Right ventricle myocardium inferior (tissue), 1 donor: ENCODE data around the gene SEC16B. TPM values are rescaled to one million over a fixed set of nuclear protein-coding genes. Genes with fewer than 3 reads are reported as not detected.

ENCODE experiments used
- ATAC-seq: fragments of 200-7000 bp; cut with Tn5 transposase; one replicate; pipeline ENCODE4 v1.9.1; 2020; ENCODE audit warnings: mild to moderate bottlenecking, moderate library complexity
- DNase-seq: peaks from one replicate; pipeline ENCODE4 v3.0.0; 2021; ENCODE audit errors: missing footprints
- intact Hi-C: fragments of 100-400 bp; cut with DNase I; formaldehyde crosslinking; loops from one replicate; pipeline ENCODE4 v1.11.0; 2022
- total RNA-seq: library from RNA; stranded (reverse); fragmentation: NEBNext Ultra II Directional; extraction: Animal tissue kit (Norgen Biotek cat#: 25700); gene quantifications from one replicate; pipeline ENCODE4 v1.2.1, GENCODE V29; 2021
- donor health status: DM: no; HTN: yes; CAD: no; lungs with severe emphysema.

Gene SEC16B
- total RNA-seq, 1 donor from 2014 or later, result 1.5 TPM

DNA sequence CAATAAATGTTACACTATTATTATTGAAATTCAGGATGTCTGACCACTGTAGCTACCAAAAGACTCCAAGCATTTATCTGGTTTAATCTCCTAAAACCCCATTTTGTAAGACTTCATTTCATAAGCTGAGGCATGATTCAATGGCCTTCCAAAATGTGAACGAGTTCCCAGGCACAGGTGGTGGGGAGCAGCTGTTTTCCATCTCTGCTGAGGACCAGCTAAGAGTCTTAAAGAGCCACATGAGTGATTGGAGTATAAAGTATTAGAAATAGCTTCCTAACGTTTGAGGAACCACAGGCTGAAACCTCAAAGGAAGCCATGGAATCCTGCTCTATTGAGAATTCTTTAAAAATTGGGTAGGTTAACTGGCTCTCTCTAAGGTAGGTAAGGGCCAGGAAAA is 44.9 kb downstream of the SEC16B start:
- intact Hi-C loops, result loop anchor here (10.0 kb wide), 1 partner anchor 70 kb away; no protein-coding TSS in a partner anchor
- ATAC-seq (no peak), DNase-seq (no peak)

DNA sequence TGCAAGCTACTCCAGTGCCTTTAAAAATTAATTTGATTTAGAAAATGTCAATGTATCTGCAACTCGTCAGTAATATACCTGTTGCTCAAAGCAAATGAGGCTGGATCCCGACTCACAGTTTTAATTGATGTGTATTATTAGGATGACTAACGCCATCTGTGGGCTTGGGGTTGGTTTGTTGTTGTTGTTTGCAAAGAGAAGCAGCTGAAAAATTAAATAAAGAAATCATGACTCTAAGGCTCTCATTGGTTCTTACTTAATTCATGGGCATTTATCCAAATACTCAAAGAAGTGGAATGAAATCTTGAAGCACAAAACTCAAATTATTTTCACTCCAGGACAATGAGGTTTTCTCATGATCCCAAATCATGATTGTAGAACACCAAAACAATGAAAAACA is 46.4 kb downstream of the SEC16B start:
- ATAC-seq (no peak), DNase-seq (no peak)
- intact Hi-C loops, result loop anchor here (10.0 kb wide), 1 partner anchor 69 kb away; no protein-coding TSS in a partner anchor

DNA sequence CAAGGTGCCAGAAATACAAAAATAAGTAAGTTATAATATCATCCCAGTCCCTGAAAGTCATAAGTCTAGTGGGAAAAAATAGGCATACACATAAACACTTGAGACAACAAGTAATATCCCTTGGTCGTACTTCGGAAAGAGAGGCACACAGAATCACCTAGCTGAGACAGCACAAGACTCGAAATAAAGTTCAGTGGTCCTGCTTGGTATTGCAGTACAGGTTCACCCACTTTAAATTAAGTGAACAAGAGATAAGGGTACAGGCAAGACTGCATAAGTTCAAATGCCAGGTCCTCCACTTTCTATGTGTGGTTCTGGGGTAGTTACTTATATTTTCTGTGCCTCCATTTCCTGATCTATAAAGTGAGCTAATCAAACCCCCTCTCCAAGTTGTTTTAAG is 47.6 kb downstream of the SEC16B start:
- no peak for ATAC-seq
- DNase-seq, result no peak
- intact Hi-C loops, result loop anchor here (10.0 kb wide), 1 partner anchor 67 kb away; no protein-coding TSS in a partner anchor

DNA sequence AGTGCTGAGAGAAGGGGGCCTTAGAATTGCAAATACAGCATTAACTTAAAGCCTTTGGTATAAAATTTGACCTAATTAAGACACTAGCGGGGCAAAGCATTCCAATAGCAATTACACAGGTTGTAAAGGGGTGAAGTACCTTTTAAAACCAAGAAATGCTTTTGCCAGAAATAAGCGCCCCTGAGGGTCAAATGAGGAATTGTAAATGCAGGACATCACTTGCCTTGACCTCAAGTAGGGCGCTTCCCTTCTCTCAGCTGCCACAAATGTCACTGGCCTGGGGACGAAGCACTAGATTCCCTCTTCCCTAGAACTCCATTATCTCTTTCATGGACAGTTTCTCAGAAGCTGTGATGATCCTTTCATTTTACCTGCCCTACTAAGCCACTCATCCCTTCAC is 48.3 kb downstream of the SEC16B start:
- intact Hi-C loops, result loop anchor here (10.0 kb wide), 1 partner anchor 67 kb away; no protein-coding TSS in a partner anchor
- ATAC-seq, result no peak
- DNase-seq, result no peak

DNA sequence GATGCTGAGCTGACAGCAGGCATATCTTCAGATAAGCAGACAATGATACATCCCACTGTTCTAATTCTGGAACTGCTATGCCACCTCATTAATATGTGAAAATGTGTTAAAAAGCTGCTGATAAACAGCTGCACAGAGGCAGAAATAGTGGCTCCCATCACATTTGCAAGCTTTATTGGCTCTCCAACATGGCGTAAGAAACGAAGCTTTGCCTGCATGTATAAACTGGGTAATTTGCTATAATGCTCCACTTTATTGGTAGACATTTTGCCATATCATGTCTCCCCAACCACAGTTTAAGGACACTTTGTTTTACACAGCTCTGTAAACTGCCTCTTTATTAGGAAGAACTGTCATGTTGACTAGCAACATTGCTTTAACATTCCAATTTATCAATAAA is 49.8 kb downstream of the SEC16B start:
- ATAC-seq (no peak), DNase-seq (no peak)
- intact Hi-C loops, result loop anchor here (10.0 kb wide), 1 partner anchor 65 kb away; no protein-coding TSS in a partner anchor

DNA sequence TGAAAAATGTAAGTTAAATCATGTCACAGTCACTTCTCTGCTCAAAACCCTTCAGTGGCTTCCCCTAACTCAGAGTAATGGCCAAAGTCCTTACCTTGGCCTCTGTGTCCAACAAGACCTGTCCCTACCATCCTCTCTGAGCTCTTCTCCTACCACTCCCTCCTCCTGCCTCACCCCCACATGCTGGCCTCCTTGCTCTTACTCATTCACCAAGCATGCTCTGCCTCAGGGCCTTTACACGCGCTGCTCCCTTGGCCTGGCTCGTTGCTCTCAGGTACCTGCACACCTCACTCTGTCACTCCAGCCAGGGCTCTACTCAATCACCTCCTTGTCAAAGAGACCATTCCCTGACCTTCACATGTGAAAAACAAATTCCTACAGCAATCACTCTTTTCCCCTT is 54.2 kb downstream of the SEC16B start:
- intact Hi-C loops, result no loop called here
- ATAC-seq, result no peak

DNA sequence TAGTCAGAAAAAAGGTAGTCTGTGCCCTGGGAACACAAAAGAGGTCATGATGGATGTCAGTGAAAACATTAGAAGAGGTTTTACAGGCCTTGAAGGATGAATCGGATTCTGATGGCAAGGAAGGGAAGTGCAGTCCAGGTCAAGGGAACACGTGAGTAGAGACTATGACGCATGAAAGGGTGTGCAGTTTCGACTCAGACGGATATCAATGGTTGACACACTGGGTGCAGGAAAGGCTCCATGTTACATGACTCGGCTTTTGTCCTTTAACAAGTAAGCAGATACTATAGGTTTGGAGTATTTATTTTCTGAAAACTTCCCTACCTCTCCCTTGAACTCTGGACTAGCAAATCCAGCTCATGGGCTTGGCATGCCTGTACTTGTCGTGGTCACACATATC is 55.3 kb downstream of the SEC16B start:
- DNase-seq, result no peak
- ATAC-seq, result no peak
- intact Hi-C loops, result no loop called here

More for the DNA sequence above, 54.2 kb downstream of the SEC16B start:
- no peak for DNase-seq

DNA sequence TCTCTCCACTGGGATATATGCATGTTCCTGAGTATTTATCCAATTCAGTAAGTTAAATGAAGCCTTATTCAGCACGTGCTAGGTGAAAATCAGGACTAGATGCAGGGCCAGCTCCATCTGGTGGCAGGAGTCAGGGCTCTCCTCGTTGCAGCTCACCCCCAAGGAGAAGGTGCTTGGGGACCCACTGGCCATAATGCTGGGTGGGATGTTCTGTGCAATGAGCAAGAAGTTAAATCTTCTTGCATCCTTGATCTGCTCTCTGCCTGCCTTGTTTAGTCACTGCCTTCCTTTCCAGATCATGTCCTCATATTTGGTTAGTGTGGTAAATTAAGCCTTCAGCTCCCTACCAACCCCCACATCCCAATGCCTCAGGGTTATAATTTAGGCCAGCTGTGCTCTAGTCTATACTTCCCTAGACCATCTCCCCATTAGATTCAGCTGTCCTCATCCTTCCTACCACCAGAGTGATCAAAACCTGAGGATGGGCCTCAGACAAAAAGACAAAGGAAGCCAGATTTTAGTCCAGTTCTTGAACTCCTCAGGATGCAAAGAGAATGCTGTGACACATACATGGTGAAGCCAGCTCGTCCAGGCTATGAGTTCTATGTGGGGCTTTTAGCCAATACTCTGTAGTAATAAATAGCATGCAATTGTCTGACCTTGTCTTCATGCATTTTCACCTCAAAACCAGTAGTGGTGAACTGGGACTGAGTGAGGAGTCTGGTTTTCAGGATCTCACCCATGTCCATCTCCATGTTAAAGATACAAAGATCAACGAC is 55.9 kb downstream of the SEC16B start:
- intact Hi-C loops, result no loop called here

DNA sequence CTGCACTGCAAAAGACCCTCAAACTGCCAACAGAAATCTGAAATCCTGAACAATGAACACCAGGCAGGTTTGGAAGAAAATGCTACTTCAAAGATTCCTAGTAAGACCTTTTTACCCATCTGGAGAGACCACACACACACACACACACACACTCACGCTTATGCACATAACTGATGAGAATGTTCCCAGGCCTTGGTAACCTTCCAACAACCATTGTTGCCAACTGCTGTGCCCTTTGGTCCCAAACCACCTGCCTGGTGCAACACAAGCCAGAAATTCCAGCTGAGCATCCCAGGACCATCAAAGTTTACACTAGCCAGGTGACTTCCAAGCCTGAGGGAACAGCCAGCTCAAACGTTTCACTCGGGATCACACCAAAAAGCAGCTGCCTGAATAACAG is 56.9 kb downstream of the SEC16B start:
- DNase-seq, result no peak
- no peak for ATAC-seq
- intact Hi-C loops, result no loop called here

More for the DNA sequence above, 55.9 kb downstream of the SEC16B start:
- ATAC-seq, result no peak
- DNase-seq, result no peak

DNA sequence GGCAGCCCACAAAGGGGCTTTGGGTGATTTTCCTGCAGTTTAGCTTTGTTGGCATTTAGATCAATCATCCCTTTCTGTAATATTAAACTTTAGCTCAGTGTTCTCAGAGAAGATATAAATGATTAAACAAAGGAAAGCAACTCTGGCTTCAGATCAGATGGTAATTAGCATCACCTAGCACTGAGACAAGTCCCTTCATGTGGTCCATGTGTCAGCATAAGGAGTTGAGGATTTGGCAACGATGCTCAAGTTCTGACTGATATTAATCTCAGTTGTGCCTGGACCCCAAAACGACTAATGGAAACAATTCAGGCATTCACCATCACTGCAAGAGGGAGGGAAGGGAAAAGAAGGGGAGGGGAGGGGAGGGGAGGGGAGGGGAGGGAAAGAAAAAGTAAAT is 60.4 kb downstream of the SEC16B start:
- ATAC-seq (no peak), DNase-seq (no peak)
- intact Hi-C loops, result no loop called here

DNA sequence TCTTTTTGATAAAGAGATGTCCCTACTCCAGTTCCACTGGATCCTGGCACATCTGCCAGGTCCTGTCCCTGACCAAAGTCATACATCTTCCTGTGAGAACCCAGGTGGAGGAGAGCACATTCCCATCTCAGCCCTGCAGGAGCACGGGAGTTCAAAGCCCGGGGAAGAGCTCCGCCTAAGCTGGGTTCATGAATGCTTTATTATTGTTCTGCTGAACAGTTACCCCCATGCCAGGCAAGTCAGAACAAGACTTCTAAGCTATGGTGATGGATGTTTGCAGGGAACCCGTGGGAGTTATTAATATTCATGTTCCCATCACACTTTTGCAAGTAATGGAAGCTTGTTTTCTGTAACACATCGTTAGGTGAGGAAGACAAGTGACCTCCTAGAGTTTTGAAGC is 62.9 kb downstream of the SEC16B start:
- intact Hi-C loops, result no loop called here
- ATAC-seq (no peak), DNase-seq (no peak)

DNA sequence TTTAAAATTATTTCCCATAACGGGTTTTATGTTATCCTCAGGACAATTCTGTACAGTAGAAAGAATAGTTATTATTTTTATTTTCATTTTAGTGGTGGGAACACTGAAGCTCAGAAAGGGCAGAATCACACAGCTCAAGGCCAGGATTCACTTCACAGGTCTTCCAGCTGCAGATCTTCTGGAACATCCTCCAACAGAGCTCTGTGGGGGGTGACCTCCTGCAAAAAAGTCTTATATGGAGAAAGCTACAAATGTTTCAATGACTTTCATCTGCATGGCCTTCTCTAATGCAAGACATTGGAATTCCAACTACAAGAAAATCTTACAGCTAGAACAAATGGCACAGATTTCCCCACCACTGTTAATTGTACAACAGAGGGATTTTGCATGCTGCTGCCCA is 64.2 kb downstream of the SEC16B start:
- intact Hi-C loops, result no loop called here
- DNase-seq (no peak), ATAC-seq (no peak)

DNA sequence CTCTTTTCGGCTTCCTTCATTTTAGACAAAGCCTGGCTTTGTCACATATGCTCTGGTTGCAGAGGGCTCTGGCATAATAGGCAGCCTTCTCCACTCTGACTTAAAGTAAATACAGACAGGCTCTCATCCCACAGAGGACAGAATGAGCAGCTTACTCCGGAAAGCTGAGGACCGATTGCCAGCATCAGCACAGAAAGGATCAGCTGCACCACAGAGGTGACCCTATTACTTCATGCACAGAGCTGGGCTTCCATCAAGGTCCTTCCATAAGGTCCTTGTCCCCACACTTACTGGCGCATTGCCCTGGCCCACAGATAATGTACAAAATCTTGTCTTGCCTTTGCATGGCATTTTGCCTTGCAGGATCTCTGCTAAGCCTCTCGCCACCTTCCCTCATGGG is 67.6 kb downstream of the SEC16B start:
- ATAC-seq (no peak), DNase-seq (no peak)
- intact Hi-C loops, result no loop called here

DNA sequence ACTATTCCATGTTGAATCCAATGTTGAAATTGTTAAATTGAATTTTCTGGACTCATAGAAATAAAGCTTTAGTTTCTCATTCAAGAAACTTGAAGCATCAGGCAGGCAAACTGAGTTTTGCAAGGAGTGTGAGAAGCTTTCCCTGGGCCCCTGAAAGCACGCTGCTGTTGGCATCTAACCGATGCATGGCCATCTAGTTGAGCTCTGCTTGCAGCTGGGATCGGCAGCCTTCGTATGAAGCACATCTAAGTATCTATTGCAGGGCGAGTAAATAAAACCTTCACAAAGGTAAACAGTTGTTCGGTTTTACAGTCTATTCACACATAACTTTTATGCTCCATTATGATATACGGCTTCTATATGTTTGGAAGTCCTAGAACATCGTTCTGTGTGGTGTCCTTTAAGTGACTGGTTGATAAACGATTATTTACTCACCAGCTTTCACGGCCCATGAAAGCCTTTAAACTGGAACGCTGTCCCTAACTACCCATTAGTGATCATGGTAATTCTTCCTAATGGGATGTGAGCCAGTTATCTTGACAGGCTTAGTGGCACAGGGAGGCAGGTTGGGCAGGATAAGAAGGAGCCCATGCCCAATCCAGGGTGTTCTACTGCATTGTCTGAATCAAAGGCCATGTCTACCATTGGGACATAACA is 71.7 kb downstream of the SEC16B start:
- intact Hi-C loops, result no loop called here
- DNase-seq, result no peak
- no peak for ATAC-seq

DNA sequence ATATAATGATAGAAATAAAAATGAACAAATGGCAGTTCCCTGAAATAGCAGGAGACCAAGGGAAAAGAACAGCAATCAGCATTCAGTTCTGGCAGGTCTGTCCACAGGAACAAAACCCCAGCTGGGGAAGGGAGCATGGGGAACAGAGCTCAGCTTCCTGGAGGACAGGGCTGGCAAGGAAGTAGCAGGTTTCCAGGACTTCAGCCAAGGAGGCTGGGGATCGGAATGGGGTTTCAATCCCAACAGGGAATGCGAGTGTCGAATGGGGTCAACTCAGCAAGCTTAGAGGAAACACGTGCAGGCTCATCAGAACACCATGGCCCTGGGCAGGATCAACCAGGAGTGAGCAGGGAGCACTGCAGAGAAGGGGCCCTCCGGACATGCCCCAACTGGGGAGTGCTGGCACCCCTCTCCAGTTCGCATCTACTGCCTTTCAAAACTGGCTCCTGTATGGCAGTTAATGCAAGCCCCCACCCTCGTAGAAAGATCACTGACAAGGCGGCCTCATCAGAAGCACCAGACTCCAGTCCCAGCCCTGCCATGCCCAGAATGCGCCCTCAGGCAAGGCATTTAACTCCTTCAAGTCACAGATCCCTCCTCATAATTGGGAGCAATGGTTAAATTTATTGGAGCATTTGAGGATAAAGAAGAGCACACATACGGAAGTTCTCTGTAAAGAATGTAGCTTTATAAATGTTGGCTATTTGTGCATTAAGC is 72.4 kb downstream of the SEC16B start:
- no peak for ATAC-seq
- intact Hi-C loops, result no loop called here
- DNase-seq, result no peak

Other genes with a start within 250 kb of the SEC16B start
- gene RASAL2, start 124.0 kb upstream of the SEC16B start, total RNA-seq, result 30.2 TPM